GM19035 (cell line): Measurements from ENCODE around the gene CCDC85C.

Source experiments
- ATAC-seq: cut with Tn5 transposase; IDR thresholded peaks from one replicate; pipeline ENCODE4 v1.9.1; 2021; ENCODE audit not compliant: unreplicated experiment

CCDC85C gene

GRCh38 chr14:99544991-99545390 lies 59.0 kb downstream of the CCDC85C start:
- no peak for ATAC-seq

DNA sequence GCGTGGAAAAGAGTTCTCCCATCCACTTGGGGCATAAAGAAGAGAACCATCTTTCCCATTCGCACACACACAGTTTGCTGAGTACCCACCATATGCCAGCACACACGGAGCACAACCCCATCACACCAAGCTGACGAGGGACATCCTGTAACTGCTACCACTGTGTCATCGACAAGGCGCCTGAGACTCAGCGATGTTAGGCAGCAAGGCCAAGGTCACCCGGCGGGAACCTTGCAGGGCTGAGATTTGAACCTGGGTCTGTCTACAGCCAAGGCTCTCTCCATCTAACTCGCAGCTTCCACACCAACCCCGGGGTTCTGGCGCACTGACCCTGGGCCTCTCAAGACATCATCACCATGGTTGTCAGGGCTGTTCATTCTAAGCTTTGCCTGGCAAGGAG lies 60.0 kb downstream of the CCDC85C start:
- ATAC-seq: no peak

- no peak for ATAC-seq
These were observed 60.6 kb downstream of the CCDC85C start for GRCh38 chr14:99543370-99543769.

DNA sequence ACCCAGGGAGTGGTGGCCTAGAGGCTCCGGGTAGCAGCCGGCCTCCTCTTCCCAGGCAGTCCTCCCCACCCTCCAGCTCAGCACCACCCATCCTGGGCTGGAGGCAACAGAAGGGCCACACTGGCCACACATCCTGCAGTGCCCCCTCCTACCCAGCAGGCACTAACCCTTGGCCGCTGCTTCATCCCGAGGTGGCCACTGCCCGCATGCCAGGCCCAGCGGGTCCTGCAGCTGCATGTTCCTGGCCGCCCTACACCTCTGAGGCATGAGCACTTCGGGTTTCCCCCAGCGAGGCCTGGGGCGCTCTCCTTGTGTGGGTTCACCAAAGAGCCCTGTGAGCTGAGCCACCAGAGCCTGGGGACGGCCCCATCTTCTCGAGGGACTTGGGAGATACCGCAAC lies 61.4 kb downstream of the CCDC85C start:
- ATAC-seq: no peak

- ATAC-seq: no peak
These were observed 62.1 kb downstream of the CCDC85C start for GRCh38 chr14:99541677-99542470.

GRCh38 chr14:99541211-99541610 lies 62.8 kb downstream of the CCDC85C start:
- no peak for ATAC-seq

DNA sequence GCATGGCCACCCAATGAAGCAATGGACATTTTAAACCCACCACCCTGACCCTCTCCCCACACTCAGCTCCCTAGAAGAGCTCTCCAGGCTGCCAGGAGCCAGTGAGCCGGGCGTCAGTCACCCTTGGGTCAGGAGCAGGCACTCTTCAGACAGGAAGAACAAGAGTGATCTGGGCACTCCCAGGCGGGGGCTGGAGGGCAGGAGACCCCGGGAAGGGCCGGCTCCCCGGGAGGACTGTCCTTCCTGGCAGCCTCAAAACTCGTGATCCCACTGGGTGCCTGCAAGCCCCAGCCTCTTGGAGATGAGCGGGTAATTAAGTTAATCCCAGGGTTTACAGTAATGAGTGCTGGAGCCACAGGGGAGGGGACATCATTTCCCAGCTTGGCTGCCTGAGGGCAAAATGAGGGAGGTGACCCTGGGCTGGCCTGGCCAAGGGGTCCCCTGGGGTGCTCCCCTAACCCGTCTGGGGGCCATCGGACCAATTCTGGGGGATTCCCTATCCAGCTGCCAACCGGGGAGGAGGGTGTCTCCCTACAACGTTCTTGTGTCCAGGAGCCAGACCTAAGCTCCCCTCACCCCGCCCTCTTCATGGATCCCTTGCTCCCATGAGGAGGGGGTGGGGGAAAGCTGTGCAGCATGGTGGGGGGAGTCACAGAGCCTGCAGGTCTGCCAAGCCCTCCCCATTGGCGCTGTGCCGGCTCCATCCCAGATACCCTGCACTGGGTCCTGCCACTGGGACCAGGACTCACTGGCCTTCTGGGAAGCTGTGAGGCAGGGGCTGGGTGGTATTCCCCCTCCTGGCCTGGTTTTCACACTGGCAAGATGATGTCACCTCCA lies 63.6 kb downstream of the CCDC85C start:
- no peak for ATAC-seq

DNA sequence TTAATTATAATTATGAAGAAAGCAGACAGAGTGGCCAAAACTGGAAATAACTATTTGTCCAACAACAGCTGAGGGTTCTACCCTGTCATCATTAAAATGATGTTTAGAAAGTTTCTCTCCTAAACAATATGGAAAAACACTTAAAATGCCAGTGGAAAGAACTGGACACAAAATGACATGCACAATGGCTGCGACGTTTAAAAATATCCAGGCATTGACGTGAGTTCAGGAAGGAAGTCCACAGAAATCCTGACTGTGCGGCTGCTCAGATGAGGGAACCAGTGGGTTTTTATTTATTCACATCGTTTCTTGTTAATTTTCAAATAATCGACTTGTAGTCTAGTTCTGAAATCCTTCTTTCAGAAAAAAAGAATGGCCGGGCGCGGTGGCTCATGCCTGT lies 64.5 kb downstream of the CCDC85C start:
- no peak for ATAC-seq

DNA sequence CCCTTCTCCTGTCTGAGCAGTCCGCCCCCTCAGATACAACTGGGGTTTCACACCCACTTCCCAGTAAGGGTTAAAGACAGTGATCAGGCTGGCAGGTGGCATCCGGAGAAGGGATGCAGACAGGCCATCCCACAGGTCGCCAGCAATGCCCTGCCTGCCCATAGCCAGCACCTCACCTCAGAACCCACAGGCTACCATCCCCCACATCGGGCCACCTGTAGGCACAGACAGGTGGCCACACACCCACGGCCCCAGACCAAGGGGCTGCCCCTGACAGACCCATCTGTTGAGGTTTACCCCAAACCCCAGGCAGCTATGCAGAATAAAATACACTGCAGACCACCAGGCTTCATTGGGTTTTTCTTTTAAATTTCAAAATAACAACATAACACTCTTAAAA lies 65.3 kb downstream of the CCDC85C start:
- no peak for ATAC-seq

DNA sequence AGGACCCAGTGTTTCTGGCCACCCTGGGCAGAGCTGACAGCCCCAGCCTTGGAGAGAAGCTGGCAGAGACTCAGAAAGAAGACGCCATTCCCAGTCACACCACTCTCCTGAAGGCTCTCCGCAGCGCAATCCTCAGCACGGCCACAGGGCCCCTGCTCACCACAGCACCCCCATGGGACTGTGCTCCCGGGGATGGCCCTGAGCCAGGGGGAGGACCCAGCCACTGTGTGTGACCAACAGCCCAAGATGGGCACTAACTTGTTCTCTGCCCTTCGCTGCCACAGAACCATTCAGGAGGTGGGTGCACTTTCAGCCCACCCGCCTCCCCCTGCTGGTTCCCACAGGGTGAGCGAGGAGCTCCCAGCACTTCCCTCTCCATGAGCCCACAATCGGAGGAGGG lies 65.7 kb downstream of the CCDC85C start:
- ATAC-seq: no peak

DNA sequence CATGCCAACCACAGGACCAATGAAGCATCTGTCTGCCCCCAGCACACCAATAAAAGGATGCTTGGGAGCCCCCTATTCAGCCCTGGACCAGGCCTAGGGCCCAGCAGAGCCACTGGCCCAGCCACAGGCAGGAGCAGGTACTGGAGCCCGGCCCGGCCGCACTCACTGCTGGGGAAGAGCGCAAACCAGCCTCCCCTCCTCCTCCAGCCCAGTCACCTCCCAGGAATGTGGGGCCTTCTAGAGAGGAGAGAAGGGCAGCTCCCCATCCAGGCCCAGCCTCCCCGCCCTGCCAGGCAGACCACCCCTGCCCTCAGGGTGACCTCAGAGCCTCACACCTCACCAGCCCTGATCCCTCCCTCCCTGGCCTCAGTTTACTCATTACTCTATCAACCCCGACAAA lies 66.6 kb downstream of the CCDC85C start:
- no peak for ATAC-seq

- no peak for ATAC-seq
These were observed 67.9 kb downstream of the CCDC85C start for GRCh38 chr14:99535908-99536778.

DNA sequence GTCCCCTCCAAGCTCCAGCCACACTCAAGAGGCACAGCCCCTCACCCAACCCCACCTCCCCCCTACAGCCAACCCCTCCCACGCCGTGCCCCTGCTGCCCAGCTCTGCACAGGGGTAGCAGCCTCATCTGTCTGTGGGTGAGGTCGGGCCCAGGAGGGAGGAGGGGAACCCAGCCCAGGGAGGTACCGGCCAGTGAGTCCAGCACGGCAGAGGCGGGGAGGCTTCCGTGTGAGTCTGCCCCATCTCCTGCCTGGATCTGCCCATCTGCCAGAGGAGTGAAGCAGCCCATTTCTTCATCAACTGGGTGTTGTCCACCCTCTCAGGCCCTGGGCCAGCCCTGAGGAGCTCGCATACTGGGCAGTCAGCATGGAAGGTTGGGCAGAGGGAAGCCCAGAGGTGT lies 68.6 kb downstream of the CCDC85C start:
- no peak for ATAC-seq

DNA sequence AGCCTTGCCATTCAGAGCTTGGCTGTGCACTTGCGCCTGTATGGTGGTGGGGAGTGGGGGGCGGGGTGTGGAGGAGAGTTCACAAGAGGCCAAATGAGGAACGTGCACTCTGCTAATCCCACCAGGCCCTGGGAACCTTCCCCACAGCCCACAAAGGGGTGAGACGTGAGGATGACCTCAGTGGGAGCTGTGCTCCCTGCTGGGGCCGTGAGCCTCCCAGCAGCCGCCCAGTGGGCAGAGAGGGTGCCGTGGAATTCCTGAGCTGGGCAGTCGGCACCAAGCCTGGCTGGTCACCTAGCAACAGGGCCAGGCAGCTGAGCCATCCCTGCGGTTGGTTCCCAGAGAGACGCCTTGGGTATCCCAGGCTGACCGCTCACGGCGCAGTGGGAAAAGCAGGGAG lies 69.1 kb downstream of the CCDC85C start:
- no peak for ATAC-seq

DNA sequence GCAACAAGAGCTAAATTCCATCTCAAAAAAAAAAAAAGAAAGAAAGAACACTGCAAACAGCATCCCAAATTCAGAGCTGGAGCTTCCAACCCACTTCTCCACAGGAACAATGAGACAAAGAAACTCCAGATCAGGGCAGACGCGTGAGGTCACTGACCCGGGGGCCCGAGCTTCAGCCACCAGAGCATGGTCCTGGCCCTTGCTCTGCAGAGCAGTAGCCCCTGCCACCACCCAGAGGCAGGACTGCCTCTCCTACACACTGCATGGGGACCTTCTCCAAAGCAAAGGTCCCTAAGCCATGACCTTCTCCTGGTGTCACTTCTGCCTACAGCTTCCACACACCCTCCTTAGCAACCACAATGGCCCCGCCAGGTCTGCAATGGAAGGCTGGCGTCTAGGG lies 69.7 kb downstream of the CCDC85C start:
- no peak for ATAC-seq

- ATAC-seq: no peak
These were observed 71.7 kb downstream of the CCDC85C start for GRCh38 chr14:99532310-99532709.

DNA sequence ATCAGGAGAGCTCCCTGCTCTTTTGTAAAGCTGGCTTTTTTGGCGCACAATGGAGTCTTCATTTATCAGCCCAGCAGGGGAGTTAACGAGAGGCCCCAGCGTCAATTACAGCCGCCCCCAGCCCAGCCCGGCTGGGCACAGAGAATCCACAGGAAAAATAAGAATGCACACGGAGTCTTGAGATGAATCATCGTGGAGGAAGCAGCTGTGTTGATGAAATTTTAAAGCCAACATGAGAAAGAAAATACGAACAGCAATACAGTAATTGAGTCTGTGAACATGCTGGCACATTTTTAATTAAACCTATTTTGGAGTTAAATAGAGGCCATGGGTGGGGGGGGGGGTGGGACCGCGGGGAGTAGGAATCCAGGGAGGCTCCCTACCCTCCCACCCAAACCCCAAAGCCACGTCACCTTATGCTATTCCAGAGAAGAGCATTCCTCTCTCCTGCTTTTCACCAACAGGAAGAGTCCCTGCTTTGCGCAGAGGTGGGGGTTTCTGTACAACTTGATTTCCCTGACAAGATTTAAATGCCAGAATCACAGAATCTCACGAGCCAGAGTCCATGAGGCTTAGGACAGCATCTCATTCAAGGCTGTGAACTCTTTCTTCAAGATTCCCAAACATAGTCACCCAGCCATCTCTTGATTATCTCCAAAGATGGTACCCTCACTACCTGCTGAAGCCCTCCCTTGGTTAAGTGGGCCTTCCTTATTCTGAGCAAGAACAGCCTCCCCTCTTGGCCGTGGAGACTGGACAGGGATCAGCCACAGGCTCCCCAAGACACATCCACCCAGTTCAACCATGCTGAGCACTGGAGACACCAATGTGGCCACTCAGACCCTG lies 72.5 kb downstream of the CCDC85C start:
- no peak for ATAC-seq

GRCh38 chr14:99530407-99531155 lies 73.4 kb downstream of the CCDC85C start:
- no peak for ATAC-seq

DNA sequence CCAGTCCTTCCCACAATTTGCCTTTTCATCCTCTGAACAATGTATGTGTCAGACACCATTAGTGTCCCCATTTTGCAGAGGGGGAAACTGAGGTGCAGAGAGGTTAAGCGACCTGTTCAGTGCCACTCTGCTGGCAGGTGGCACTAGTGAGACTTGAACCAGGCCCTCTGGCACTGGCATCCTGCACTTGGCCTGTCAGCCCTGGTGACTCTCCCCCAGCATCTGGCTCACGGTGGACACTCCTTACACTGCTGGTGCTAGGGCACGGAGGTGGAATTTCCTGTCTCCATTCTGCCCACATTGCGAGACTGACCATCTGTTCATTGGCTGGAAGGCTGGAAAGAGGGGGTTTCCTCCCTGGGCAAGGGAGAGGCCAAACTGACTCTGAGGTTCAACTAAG lies 74.1 kb downstream of the CCDC85C start:
- ATAC-seq: no peak
